ENCODE measurements around the gene KIF19.
"Not testable (repeated sequence)": the region's sequence is repeated elsewhere in the genome, so short reads cannot be mapped to it uniquely, and the experiment has no call there.

The KIF19 gene

DNA sequence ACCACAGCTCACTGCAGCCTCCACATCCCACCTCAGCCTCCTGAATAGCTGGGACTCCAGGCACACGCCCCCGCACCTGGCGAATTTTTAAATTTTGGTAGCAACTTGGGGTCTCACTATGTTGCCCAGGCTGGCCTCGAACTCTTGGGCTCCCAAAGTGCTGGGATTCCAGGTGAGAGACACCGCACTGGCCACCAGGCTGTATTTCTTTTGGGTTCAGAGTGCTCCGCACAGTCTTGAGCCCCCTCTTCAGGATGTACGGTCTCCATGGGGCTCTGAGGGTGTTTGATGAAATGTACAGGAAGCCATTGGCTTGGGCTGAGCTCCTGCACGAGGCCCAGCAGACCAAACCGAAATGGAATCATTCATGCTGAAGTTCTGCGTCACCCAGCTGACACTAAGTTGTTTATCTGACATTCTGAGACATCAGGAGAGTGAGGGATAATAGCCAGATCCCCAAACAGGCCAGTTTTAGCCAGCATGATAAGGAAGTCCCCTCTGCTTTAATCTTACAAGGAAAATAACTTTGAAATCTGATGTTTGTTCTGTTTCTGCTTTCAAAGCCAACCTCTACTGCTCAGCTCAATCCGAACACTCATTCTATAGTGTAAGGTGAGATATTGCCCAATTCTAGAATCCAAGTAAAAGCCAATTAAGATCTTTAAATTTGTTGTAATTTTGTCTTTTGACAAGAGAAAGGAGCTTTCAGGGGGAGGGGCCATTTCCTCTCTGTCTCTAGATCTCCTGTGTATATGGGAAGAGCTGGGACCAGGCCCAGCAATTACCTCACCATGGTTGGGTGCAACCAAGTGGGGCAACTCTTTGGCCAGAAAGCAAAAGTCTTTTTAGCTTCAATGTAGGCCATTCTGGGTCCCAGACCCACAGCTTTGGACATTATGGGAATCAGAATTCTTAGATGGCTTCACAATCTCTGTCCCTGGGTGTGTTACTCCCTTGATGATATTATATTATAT is 64.9 kb downstream of the KIF19 start:
- no peak for DNase-seq

DNA sequence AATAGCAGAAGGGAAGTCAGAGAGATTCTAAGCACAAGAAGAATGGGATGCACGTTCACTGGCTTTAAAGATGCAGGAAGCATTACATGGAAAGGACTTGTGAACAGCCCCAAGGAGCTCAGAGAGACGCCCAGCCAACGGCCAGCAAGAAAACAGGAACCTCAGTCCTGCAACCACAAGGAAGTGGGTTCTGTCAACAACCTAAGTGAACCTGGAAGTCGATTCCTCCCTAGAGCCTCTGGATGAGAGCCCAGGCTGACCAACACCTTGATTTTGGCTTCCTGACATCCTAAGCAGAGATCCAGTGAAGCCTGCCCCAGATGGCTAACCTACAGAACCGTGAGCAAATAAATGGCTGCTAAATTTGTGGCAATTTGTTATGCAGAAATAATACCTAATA is 65.7 kb downstream of the KIF19 start:
- no peak for DNase-seq

DNA sequence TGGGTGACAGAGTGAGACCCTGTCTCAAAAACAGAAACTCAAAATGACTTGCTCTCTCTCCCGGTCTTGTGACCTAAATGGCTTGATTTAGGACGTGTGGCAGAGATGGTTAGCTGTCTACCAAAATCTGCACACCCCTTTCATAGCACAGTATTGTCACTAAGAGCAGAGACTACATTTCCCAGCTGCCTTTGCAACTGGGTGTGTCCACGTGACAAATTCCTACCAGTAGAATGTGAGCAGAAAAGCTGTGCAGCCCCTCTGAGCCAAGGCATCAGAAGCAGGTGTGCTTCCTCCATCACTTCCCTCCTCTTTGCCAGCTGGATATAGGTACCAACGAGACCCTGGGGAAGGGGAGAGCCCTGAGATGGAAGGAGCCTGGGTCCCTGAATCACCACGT is 66.8 kb downstream of the KIF19 start:
- no peak for DNase-seq

DNA sequence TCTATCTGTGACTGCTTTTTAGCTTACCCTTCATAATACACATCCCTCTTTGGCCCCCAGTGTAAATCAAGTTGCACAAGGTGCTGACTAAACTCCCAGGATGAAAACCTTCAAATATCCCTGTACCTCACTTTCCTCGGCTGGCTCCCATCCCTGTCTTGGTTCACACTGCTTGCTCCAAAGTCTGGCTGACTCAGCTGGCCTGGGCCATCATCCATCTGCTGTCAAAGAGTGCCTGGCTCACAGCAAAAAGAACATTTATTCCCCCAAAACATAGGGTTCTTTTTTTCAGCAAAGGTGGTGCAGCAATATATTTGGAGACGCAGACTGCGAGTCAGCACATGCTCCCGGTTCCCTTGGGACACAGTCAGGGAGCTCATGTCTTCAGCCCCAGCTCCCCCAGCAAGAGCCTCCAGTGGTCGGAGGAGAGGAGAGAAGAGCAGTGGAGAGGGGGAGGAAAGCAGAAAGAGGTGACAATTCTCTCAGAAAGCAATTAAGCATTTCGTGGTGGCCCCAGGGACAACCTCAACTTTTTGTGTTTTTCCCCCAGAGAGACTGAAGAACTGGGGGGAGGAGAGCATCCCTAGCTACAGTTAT is 67.4 kb downstream of the KIF19 start:
- DNase-seq = no peak

- DNase-seq = no peak
Measured at GRCh38 chr17:74394275-74394950, 68.4 kb downstream of the KIF19 start.

DNA sequence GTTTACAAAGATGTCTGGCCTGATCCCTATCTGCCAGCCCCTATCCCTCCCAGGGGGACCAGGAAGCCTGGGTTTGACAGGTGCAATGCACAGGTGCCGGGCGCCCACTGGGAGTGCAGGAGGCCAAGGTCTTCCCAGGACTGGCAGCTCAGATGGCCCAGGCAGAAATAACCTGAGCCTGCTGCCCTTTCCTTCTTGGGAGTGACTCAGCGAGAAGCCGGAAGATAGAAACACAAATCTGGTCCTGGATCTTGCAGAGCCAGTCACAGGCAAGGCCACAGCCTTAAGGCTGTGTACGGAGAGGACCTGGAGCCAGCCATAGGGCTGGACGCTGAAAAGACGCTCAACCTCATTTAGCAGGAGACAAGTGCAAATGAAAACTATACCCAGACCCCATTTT is 69.0 kb downstream of the KIF19 start:
- no peak for DNase-seq

GRCh38 chr17:74396567-74396966 is 70.5 kb downstream of the KIF19 start:
- DNase-seq = no peak

DNA sequence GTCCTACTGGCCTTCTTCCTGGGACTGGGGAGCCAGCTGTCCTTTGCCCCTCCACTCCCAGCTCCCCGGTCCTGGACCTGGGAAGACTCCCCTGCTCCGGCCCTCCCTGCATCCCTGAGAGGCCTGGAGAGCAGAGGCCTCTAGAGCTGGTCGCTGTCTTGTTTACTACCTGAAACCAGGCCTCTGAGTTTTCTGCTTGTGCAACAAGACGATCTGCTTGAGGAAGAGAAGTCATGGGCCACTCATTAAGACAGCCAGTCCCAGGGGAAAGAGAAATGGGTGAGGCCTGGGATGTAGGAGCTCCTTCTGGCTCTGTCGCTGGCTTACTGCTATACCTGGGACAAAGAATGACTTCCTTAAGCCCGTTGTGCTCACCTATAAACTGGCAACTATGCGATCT is 76.0 kb downstream of the KIF19 start:
- DNase-seq = no peak

DNA sequence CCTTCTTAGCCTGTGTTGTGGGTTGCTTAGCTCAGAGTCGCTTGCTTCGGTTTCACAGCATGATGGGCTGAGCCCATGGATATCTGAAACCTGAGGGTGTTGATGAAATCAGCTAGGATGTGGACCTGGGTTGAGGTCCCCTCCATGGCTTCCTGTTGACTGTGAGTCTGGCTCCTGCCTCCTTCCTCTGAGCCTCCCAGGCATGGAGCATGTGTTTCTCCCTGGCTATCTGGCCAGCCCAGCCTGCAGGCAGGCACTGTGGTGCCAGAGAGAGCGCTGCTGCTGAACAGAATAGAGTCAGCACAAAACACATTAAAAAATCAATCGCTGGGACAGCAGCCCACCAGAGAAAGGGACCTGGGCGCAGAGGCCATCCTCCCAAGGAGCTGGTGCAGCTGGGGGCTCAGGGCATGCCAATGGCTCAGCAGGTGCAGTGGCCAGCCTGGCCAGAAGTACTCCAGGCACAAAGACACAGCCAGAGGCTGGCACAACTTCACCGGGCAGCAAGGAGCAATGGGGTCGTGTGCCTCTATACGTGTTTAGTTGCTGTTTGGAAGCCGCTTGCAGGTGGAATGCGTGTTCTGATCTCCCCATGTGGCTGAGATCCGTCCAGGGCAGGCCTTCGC is 77.6 kb downstream of the KIF19 start:
- no peak for DNase-seq

DNA sequence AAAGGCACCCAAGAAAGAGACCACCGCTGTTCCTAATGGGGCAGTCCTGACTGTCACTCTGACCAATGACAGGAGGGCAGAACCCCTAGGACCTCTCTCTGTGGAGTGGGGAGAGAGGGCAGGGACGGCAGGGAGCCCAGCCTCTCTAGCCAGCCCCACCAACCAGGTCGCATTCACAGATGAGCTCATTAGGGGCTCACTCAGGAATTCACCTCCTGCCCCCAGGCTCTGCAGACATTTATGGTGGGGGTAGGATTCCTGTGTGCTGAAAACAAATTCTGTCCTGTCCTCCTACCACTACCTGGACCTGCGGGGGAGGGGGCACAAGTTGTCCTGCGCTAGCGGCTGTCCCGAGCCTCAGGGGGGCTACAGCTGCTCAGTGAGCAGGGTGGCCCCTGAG is 78.2 kb downstream of the KIF19 start:
- no peak for DNase-seq

DNA sequence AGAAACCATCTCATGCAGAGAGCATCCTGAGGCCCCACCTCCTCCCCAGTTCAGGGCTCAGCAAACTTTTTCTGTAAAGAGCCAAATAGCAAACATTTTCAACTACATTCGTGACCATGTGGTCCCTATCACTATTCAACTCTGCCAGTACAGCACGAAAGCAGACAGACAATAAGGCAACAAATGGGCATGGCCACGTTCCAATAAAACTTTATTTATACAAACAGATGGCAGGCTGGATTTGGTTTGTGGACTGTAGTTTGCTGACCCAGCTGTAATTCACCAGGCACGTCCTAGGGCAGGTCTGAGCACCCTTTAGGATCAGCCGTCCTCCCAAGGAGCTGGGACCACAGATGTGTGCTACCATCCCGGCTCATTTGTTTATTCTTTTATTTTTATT is 78.8 kb downstream of the KIF19 start:
- no peak for DNase-seq

DNA sequence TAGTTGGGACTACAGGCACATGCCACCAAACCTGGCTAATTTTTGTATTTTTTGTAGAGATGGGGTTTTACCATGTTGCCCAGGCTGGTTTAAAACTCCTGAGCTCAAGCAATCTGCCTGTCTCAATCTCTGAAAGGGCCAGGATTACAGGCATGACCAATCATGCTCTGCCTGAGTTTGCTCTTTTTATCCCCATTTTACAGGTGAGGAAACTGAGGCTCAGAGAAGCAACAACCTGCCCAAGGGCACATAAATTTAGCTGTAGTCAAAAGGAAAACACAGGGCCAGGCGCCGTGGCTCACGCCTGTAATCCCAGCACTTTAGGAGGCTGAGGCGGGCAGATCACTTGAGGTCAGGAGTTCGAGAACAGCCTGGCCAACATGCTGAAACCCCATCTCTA is 79.3 kb downstream of the KIF19 start:
- DNase-seq = not testable (repeated sequence)

Measured in stimulated activated CD4-positive, alpha-beta T cell treated with anti-CD3 and anti-CD28 coated beads, Interleukin-2, amount 100 ng/mL, for 24 hours (primary cell).